GM18498 (cell line): Measurements from ENCODE around the gene MOV10.
"Not testable (repeated sequence)": the region's sequence is repeated elsewhere in the genome, so short reads cannot be mapped to it uniquely, and the experiment has no call there.

Experiments used
- ATAC-seq: cut with Tn5 transposase; IDR thresholded peaks from one replicate; pipeline ENCODE4 v1.9.1; 2021; ENCODE audit warnings: mild to moderate bottlenecking, moderate library complexity; ENCODE audit not compliant: unreplicated experiment

Gene MOV10

GRCh38 chr1:112712191-112712590, 37.7 kb downstream of the MOV10 start:
- ATAC-seq: no peak

- no peak for ATAC-seq
Measured at GRCh38 chr1:112712701-112713128, 38.3 kb downstream of the MOV10 start.

- ATAC-seq: peak; percentile 27
Measured at GRCh38 chr1:112713466-112714312, 39.2 kb downstream of the MOV10 start.

GRCh38 chr1:112714313-112715263, 40.1 kb downstream of the MOV10 start:
- peak; percentile 1 for ATAC-seq

GRCh38 chr1:112715264-112716053, 41.0 kb downstream of the MOV10 start, which contains the start of gene PPM1J:
PPM1J (minus strand) TSS chr1:112715332; CDS start chr1:112715301, 31 bp downstream.
- peak; percentile 80 for ATAC-seq

- ATAC-seq: peak; percentile 19
Measured at GRCh38 chr1:112716133-112716720, 41.8 kb downstream of the MOV10 start.

GRCh38 chr1:112717263-112717873, 42.9 kb downstream of the MOV10 start:
- no peak for ATAC-seq

GRCh38 chr1:112718691-112719418, 44.4 kb downstream of the MOV10 start:
- ATAC-seq: peak; percentile 19

GRCh38 chr1:112719706-112720105, 45.2 kb downstream of the MOV10 start:
- no peak for ATAC-seq

- ATAC-seq: no peak
Measured at GRCh38 chr1:112720800-112721199, 46.3 kb downstream of the MOV10 start.

GRCh38 chr1:112721294-112721693, 46.8 kb downstream of the MOV10 start:
- ATAC-seq: not testable (repeated sequence)

- no peak for ATAC-seq
Measured at GRCh38 chr1:112721966-112722524, 47.6 kb downstream of the MOV10 start.

- ATAC-seq: no peak
Measured at GRCh38 chr1:112722601-112723510, 48.4 kb downstream of the MOV10 start.

GRCh38 chr1:112723511-112723839, 49.0 kb downstream of the MOV10 start:
- ATAC-seq: no peak

- not testable (repeated sequence) for ATAC-seq
Measured at GRCh38 chr1:112724240-112724639, 49.8 kb downstream of the MOV10 start.

GRCh38 chr1:112727716-112728115, 53.3 kb downstream of the MOV10 start:
- ATAC-seq: no peak

GRCh38 chr1:112728306-112728971, 54.0 kb downstream of the MOV10 start:
- ATAC-seq: not testable (repeated sequence)
